Measurements from ENCODE around the gene ARHGEF38.
"Not testable (repeated sequence)": the region's sequence is repeated elsewhere in the genome, so short reads cannot be mapped to it uniquely, and the experiment has no call there.

The ARHGEF38 gene

GRCh38 chr4:105715692-105716278 lies 163.4 kb downstream of the ARHGEF38 start:
- peak; percentile 52 for DNase-seq

- DNase-seq = no peak
Measured at GRCh38 chr4:105719204-105719603, 166.8 kb downstream of the ARHGEF38 start.

- DNase-seq = no peak
Measured at GRCh38 chr4:105725623-105726022, 173.2 kb downstream of the ARHGEF38 start.

- DNase-seq = not testable (repeated sequence)
Measured at GRCh38 chr4:105729895-105730294, 177.5 kb downstream of the ARHGEF38 start.

Data from NCI-H2029 (cell line).